GM18507 (cell line): ENCODE results near the gene RASAL2.

Source experiments
- DNase-seq: peaks from one replicate; pipeline ENCODE4 v3.0.0; 2011; ENCODE audit warnings: low read depth; ENCODE audit not compliant: insufficient read length; ENCODE audit errors: extremely low spot score
- FAIRE-seq: peaks from 2 replicates; lab custom pipeline; 2011; peaks lifted over from hg19 to GRCh38; lab: Jason Lieb, UNC

RASAL2 gene

GRCh38 chr1:178405137-178405536, 311.2 kb downstream of the RASAL2 start:
- no peak for FAIRE-seq
- DNase-seq, result no peak

GRCh38 chr1:178407215-178407614, 313.3 kb downstream of the RASAL2 start:
- DNase-seq, result no peak
- FAIRE-seq, result no peak

GRCh38 chr1:178407655-178408054, 313.8 kb downstream of the RASAL2 start:
- FAIRE-seq (no peak), DNase-seq (no peak)

- FAIRE-seq, result no peak
- DNase-seq, result no peak
These were observed 315.0 kb downstream of the RASAL2 start for GRCh38 chr1:178408871-178409270.

- FAIRE-seq (no peak), DNase-seq (no peak)
These were observed 315.6 kb downstream of the RASAL2 start for GRCh38 chr1:178409541-178409940.

- FAIRE-seq (no peak), DNase-seq (peak; percentile 5)
These were observed 318.0 kb downstream of the RASAL2 start for GRCh38 chr1:178411756-178412399.

GRCh38 chr1:178412400-178412770, 318.5 kb downstream of the RASAL2 start:
- FAIRE-seq (peak; percentile 81), DNase-seq (peak; percentile 1)

- DNase-seq (no peak), FAIRE-seq (no peak)
These were observed 324.0 kb downstream of the RASAL2 start for GRCh38 chr1:178417858-178418257.

- FAIRE-seq (no peak), DNase-seq (no peak)
These were observed 324.5 kb downstream of the RASAL2 start for GRCh38 chr1:178418284-178418955.

GRCh38 chr1:178434360-178434759, 340.5 kb downstream of the RASAL2 start:
- FAIRE-seq (no peak), DNase-seq (no peak)

GRCh38 chr1:178434899-178435435, 341.1 kb downstream of the RASAL2 start:
- DNase-seq (no peak), FAIRE-seq (no peak)

GRCh38 chr1:178436899-178437298, 343.0 kb downstream of the RASAL2 start:
- FAIRE-seq, result no peak
- no peak for DNase-seq

- DNase-seq (no peak), FAIRE-seq (no peak)
These were observed 344.5 kb downstream of the RASAL2 start for GRCh38 chr1:178438432-178438831.

- DNase-seq (no peak), FAIRE-seq (no peak)
These were observed 349.0 kb downstream of the RASAL2 start for GRCh38 chr1:178442925-178443324.

- FAIRE-seq, result no peak
- DNase-seq, result no peak
These were observed 357.0 kb downstream of the RASAL2 start for GRCh38 chr1:178450871-178451270.

GRCh38 chr1:178451529-178451928, 357.6 kb downstream of the RASAL2 start:
- DNase-seq (no peak), FAIRE-seq (no peak)

GRCh38 chr1:178452013-178452412, 358.1 kb downstream of the RASAL2 start:
- DNase-seq, result no peak

GRCh38 chr1:178456472-178456871, 362.6 kb downstream of the RASAL2 start:
- FAIRE-seq, result no peak
- DNase-seq, result no peak

More at GRCh38 chr1:178452013-178452412, 358.1 kb downstream of the RASAL2 start:
- FAIRE-seq, result no peak

GRCh38 chr1:178457651-178458050, 363.7 kb downstream of the RASAL2 start:
- FAIRE-seq, result no peak
- no peak for DNase-seq

GRCh38 chr1:178458203-178458602, 364.3 kb downstream of the RASAL2 start:
- FAIRE-seq (no peak), DNase-seq (no peak)

GRCh38 chr1:178461104-178461503, 367.2 kb downstream of the RASAL2 start:
- DNase-seq, result no peak
- FAIRE-seq, result no peak
